HEK293 (cell line): ENCODE results near the gene RXFP4.

Experiments
- CTCF ChIP-seq: fragments of 450-650 bp; formaldehyde crosslinking; IDR thresholded peaks from 2 replicates; pipeline ENCODE4 v1.5.1; 2016; ENCODE audit warnings: missing biosample characterization, missing genetic modification characterization
- ZFP3 ChIP-seq: fragments of 450-650 bp; formaldehyde crosslinking; IDR thresholded peaks from 2 replicates; pipeline ENCODE4 v1.5.1; 2016; ENCODE audit warnings: low read depth, missing biosample characterization, missing genetic modification characterization
- ZNF157 ChIP-seq: fragments of 450-650 bp; formaldehyde crosslinking; IDR thresholded peaks from 2 replicates; pipeline ENCODE4 v1.5.1; 2016; ENCODE audit warnings: missing biosample characterization, missing genetic modification characterization
- ZNF391 ChIP-seq: fragments of 450-650 bp; formaldehyde crosslinking; IDR thresholded peaks from 2 replicates; pipeline ENCODE4 v1.5.1; 2016; ENCODE audit warnings: low read depth, missing biosample characterization, missing genetic modification characterization, borderline replicate concordance
- ZNF423 ChIP-seq: fragments of 450-650 bp; formaldehyde crosslinking; IDR thresholded peaks from 2 replicates; pipeline ENCODE4 v1.5.1; 2016; ENCODE audit warnings: missing biosample characterization, missing genetic modification characterization
- ZNF677 ChIP-seq: fragments of 450-650 bp; IDR thresholded peaks from 2 replicates; pipeline ENCODE4 v1.5.0; 2018; ENCODE audit warnings: missing biosample characterization, mild to moderate bottlenecking, missing genetic modification characterization, moderate library complexity

GRCh38 chr1:155975375-155976061 lies 34.1 kb downstream of the RXFP4 start:
- TF ChIP-seq ZNF391 (tag by site-specific recombination) (no peak), ZNF157 (tag by site-specific recombination) (no peak), ZNF677 (tag by site-specific recombination) (no peak), ZFP3 (no peak), ZNF423 (no peak), CTCF (tag by site-specific recombination) (no peak)
